ENCODE data around the gene CCBE1.

The CCBE1 gene

DNA sequence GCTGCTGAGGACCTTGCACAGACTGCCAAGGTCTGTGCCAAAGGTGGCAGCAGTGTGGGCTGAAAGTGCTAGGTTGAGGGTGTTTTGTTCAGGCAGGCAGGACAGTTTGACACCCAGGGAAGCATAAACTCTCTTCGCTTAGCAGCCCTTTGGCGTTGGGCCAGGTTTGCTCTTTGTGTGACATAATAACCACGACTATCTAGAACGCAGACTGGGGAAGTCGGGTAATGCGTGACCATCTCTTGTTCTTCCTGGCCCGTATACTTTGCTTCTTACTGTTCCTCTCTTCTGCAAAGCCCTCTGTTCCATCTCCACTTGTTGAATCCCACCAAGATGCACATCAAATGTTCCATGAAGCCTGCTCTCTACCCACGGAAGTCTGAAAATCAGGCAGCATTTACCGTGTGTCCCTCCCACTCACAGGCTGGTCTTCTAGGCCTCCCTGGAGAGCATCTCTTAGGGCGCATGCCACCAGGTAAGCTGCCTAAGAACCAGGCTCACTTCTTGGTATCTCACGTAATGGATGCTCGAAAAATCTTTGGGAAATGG is 241.4 kb downstream of the CCBE1 start:
- no peak overlapping the region for H3K9ac ChIP-seq (ENCODE audit: low read length)
- no peaks in the 10 kb centered on the region for H3K27me3 ChIP-seq (ENCODE audit: control insufficient read depth, insufficient read depth, low read length)
- no peak overlapping the region for H3K27ac ChIP-seq (ENCODE audit: low read length)
- peaks cover 9% of the 10 kb centered on the region for H3K4me1 ChIP-seq (ENCODE audit: control insufficient read depth, low read depth, low read length)
- no peaks in the 10 kb centered on the region for H3K36me3 ChIP-seq (ENCODE audit: control insufficient read depth, low read depth, low read length)
- no peaks in the 10 kb centered on the region for H3K9me3 ChIP-seq (ENCODE audit: control insufficient read depth, low read depth, low read length)
- no peak overlapping the region for H3K4me3 ChIP-seq (ENCODE audit: low read length)

DNA sequence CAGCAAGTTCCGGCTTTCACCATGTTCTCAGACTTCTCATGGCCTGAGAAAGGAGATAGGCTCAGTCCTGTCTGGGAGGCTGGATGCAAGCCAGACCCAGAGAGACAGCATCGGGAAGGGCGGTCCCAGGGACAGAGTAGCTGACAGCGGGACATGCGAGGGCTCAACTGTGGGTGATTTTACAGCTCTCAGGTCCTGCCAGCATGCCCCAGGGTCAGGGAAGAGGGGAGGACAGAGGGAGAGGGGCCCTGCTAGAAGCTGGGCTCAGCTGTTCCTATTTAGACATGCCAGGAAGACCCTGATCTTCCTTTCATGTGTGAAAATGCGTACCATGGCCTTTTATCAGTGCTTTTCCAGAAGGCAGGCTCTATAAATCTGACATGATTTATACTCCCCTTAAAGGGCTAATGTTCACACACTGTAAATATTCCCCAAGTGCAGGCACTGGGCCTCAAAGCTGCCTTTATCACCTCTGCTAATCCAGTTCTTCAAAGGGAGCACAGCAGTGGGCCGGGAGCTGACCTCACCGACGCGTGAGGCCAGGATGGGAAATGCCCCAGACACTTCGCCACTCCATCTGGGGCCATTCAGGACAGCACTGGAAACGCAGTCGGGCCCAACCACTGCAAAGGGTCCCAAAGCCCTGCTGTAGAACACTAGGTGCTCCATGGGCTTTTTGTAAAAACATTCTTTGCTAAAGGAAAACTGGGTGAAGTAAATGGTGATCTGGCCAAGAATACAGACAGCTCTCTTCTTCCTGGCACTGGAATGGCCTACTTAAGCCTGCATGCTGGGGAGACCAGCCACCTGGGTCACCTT is 242.1 kb downstream of the CCBE1 start:
- H3K9ac ChIP-seq (ENCODE audit: low read length) = no peak overlapping the region
- H3K36me3 ChIP-seq (ENCODE audit: control insufficient read depth, low read depth, low read length) = no peaks in the 10 kb centered on the region
- H3K27ac ChIP-seq (ENCODE audit: low read length) = no peak overlapping the region
- H3K27me3 ChIP-seq (ENCODE audit: control insufficient read depth, insufficient read depth, low read length) = no peaks in the 10 kb centered on the region
- H3K4me3 ChIP-seq (ENCODE audit: low read length) = no peak overlapping the region
- no peaks in the 10 kb centered on the region for H3K9me3 ChIP-seq (ENCODE audit: control insufficient read depth, low read depth, low read length)
- H3K4me1 ChIP-seq (ENCODE audit: control insufficient read depth, low read depth, low read length) = peaks cover 9% of the 10 kb centered on the region

DNA sequence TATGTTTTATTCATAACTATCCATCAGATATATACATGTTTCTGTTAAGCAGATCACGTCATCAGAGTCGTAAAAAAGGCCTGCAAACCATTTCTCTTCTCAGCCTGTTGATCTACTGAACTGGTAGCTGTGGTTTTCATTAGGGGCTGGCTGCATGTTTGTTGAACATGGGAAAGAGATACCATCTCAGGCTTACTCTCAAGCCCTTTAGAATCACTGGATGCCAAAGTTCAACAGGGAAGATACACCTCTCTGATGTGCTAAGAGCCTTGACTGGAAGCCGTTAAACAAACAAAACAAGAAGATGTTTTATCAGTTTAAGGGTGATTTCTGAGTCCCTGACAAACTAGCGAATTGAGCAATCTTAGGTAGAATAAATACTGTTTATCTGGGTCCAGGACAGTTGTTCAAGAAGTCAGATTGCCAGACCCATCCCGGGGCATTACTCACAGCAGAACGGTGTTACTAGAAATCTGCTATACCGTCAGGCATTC is 243.7 kb downstream of the CCBE1 start:
- peaks cover 7% of the 10 kb centered on the region for H3K4me1 ChIP-seq (ENCODE audit: control insufficient read depth, low read depth, low read length)
- no peaks in the 10 kb centered on the region for H3K36me3 ChIP-seq (ENCODE audit: control insufficient read depth, low read depth, low read length)
- no peak overlapping the region for H3K27ac ChIP-seq (ENCODE audit: low read length)
- H3K9ac ChIP-seq (ENCODE audit: low read length) = no peak overlapping the region
- no peaks in the 10 kb centered on the region for H3K9me3 ChIP-seq (ENCODE audit: control insufficient read depth, low read depth, low read length)
- H3K4me3 ChIP-seq (ENCODE audit: low read length) = no peak overlapping the region
- no peaks in the 10 kb centered on the region for H3K27me3 ChIP-seq (ENCODE audit: control insufficient read depth, insufficient read depth, low read length)

DNA sequence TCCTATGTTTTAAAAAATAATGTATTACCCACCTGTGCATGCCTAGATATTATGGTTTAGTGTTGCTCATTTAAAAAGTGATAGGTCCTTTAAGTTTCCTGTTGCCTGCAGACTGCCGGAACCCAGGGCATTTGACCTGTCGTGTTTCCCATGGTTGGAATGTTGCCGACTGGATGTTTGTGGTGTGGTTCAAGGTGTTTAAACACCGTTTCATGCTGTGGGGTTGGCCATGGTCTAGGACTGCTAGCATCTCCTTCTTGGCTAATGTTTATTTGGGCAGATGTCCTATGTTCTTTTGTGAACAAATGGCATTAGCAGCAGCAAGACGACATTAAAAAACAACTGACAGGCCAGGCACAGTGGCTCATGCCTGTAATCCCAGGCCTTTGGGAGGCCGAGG is 245.3 kb downstream of the CCBE1 start:
- H3K27me3 ChIP-seq (ENCODE audit: control insufficient read depth, insufficient read depth, low read length) = no peaks in the 10 kb centered on the region
- H3K27ac ChIP-seq (ENCODE audit: low read length) = no peak overlapping the region
- H3K36me3 ChIP-seq (ENCODE audit: control insufficient read depth, low read depth, low read length) = no peaks in the 10 kb centered on the region
- H3K9ac ChIP-seq (ENCODE audit: low read length) = no peak overlapping the region
- peaks cover 7% of the 10 kb centered on the region for H3K4me1 ChIP-seq (ENCODE audit: control insufficient read depth, low read depth, low read length)
- H3K4me3 ChIP-seq (ENCODE audit: low read length) = no peak overlapping the region
- no peaks in the 10 kb centered on the region for H3K9me3 ChIP-seq (ENCODE audit: control insufficient read depth, low read depth, low read length)

GRCh38 chr18:59451073-59451472 is 246.2 kb downstream of the CCBE1 start:
- Histone ChIP-seq H3K9ac (ENCODE audit: low read length) (no peak overlapping the region), H3K27ac (ENCODE audit: low read length) (no peak overlapping the region), H3K27me3 (ENCODE audit: control insufficient read depth, insufficient read depth, low read length) (no peaks in the 10 kb centered on the region), H3K4me3 (ENCODE audit: low read length) (no peak overlapping the region), H3K9me3 (ENCODE audit: control insufficient read depth, low read depth, low read length) (no peaks in the 10 kb centered on the region), H3K36me3 (ENCODE audit: control insufficient read depth, low read depth, low read length) (no peaks in the 10 kb centered on the region), H3K4me1 (ENCODE audit: control insufficient read depth, low read depth, low read length) (peaks cover 7% of the 10 kb centered on the region)

GRCh38 chr18:59448546-59448945 is 248.7 kb downstream of the CCBE1 start:
- H3K36me3 ChIP-seq (ENCODE audit: control insufficient read depth, low read depth, low read length) = no peaks in the 10 kb centered on the region
- no peaks in the 10 kb centered on the region for H3K9me3 ChIP-seq (ENCODE audit: control insufficient read depth, low read depth, low read length)
- H3K4me3 ChIP-seq (ENCODE audit: low read length) = no peak overlapping the region
- no peak overlapping the region for H3K27ac ChIP-seq (ENCODE audit: low read length)
- no peak overlapping the region for H3K9ac ChIP-seq (ENCODE audit: low read length)
- H3K27me3 ChIP-seq (ENCODE audit: control insufficient read depth, insufficient read depth, low read length) = no peaks in the 10 kb centered on the region
- peaks cover 7% of the 10 kb centered on the region for H3K4me1 ChIP-seq (ENCODE audit: control insufficient read depth, low read depth, low read length)

GRCh38 chr18:59446012-59446411 is 251.2 kb downstream of the CCBE1 start:
- no peaks in the 10 kb centered on the region for H3K9me3 ChIP-seq (ENCODE audit: control insufficient read depth, low read depth, low read length)
- no peaks in the 10 kb centered on the region for H3K36me3 ChIP-seq (ENCODE audit: control insufficient read depth, low read depth, low read length)
- H3K4me1 ChIP-seq (ENCODE audit: control insufficient read depth, low read depth, low read length) = peaks cover 6% of the 10 kb centered on the region
- H3K27ac ChIP-seq (ENCODE audit: low read length) = no peak overlapping the region
- H3K27me3 ChIP-seq (ENCODE audit: control insufficient read depth, insufficient read depth, low read length) = no peaks in the 10 kb centered on the region
- H3K4me3 ChIP-seq (ENCODE audit: low read length) = no peak overlapping the region
- no peak overlapping the region for H3K9ac ChIP-seq (ENCODE audit: low read length)

- H3K36me3 ChIP-seq (ENCODE audit: control insufficient read depth, low read depth, low read length) = no peaks in the 10 kb centered on the region
- no peaks in the 10 kb centered on the region for H3K27me3 ChIP-seq (ENCODE audit: control insufficient read depth, insufficient read depth, low read length)
- no peak overlapping the region for H3K27ac ChIP-seq (ENCODE audit: low read length)
- no peak overlapping the region for H3K9ac ChIP-seq (ENCODE audit: low read length)
- no peaks in the 10 kb centered on the region for H3K9me3 ChIP-seq (ENCODE audit: control insufficient read depth, low read depth, low read length)
- H3K4me3 ChIP-seq (ENCODE audit: low read length) = no peak overlapping the region
- H3K4me1 ChIP-seq (ENCODE audit: control insufficient read depth, low read depth, low read length) = no peaks in the 10 kb centered on the region
Measured at GRCh38 chr18:59437851-59438569, 259.2 kb downstream of the CCBE1 start.

- no peak overlapping the region for H3K27ac ChIP-seq (ENCODE audit: low read length)
- H3K4me1 ChIP-seq (ENCODE audit: control insufficient read depth, low read depth, low read length) = no peaks in the 10 kb centered on the region
- H3K27me3 ChIP-seq (ENCODE audit: control insufficient read depth, insufficient read depth, low read length) = no peaks in the 10 kb centered on the region
Measured at GRCh38 chr18:59432803-59433597, 264.2 kb downstream of the CCBE1 start.

DNA sequence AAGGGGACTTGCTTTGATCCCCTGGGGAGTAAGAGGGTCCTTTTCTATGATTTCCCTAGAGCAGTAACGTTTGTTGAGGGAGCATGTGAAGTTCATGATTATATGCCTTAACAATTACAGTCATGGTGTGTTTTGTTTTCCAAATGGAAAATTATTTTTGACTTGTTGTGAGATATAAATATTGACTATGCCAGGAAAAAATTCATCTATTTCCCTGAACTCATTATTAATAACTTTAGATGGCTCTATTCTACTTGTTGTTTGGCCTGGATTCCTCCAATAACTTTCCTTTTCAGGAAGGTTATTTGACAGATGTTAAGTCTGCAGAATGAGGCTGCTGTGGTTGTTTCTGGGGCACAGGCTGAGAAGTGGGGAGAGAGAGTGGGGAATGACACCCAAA is 266.1 kb downstream of the CCBE1 start:
- Histone ChIP-seq H3K4me3 (ENCODE audit: low read length) (no peak overlapping the region), H3K4me1 (ENCODE audit: control insufficient read depth, low read depth, low read length) (no peaks in the 10 kb centered on the region), H3K9ac (ENCODE audit: low read length) (no peak overlapping the region), H3K9me3 (ENCODE audit: control insufficient read depth, low read depth, low read length) (no peaks in the 10 kb centered on the region), H3K36me3 (ENCODE audit: control insufficient read depth, low read depth, low read length) (no peaks in the 10 kb centered on the region), H3K27me3 (ENCODE audit: control insufficient read depth, insufficient read depth, low read length) (no peaks in the 10 kb centered on the region), H3K27ac (ENCODE audit: low read length) (no peak overlapping the region)

More at GRCh38 chr18:59432803-59433597, 264.2 kb downstream of the CCBE1 start:
- no peaks in the 10 kb centered on the region for H3K9me3 ChIP-seq (ENCODE audit: control insufficient read depth, low read depth, low read length)
- no peaks in the 10 kb centered on the region for H3K36me3 ChIP-seq (ENCODE audit: control insufficient read depth, low read depth, low read length)
- H3K4me3 ChIP-seq (ENCODE audit: low read length) = no peak overlapping the region
- no peak overlapping the region for H3K9ac ChIP-seq (ENCODE audit: low read length)

DNA sequence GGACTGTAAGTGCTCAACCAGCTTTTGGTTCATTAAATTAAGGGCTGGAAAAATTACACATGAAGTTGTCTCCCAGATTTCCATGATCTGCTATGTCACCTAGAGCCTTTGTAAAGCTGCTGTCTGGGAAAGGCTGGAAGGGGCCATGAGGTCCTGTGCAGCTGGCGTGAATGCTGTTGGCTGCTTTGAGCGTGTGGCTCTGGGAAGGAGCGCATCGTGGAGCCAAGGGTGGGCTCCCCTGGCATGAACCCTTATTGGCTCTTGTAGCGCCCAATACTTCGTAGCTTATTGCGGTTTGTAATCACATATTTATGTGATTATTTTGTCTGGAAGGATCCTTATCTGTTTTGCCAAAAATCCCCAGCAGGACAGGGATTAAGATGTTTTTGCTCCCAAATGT is 267.6 kb downstream of the CCBE1 start:
- Histone ChIP-seq H3K9ac (ENCODE audit: low read length) (no peak overlapping the region), H3K4me3 (ENCODE audit: low read length) (no peak overlapping the region), H3K9me3 (ENCODE audit: control insufficient read depth, low read depth, low read length) (no peaks in the 10 kb centered on the region), H3K27ac (ENCODE audit: low read length) (no peak overlapping the region), H3K36me3 (ENCODE audit: control insufficient read depth, low read depth, low read length) (no peaks in the 10 kb centered on the region), H3K4me1 (ENCODE audit: control insufficient read depth, low read depth, low read length) (no peaks in the 10 kb centered on the region), H3K27me3 (ENCODE audit: control insufficient read depth, insufficient read depth, low read length) (no peaks in the 10 kb centered on the region)

Data from iPS-18a (cell line).